Measurements from ENCODE around the gene C11orf21. TPM values are rescaled to one million over a fixed set of nuclear protein-coding genes. Genes with fewer than 3 reads are reported as not detected.

Gene C11orf21
- total and polyA plus RNA-seq, 9 donors = 0.41 to 4.1 (median 2.3) TPM

GRCh38 chr11:2325123-2325522, 23.4 kb upstream of the C11orf21 start:
- DNase-seq = no peak
- H3K9me3 ChIP-seq (replicated peaks; ENCODE audit: control insufficient read depth, low read depth, low read length) = no peaks in the 10 kb centered on the region
- no peaks in the 10 kb centered on the region for H3K27me3 ChIP-seq (ENCODE audit: control insufficient read depth, insufficient read depth, low read length)
- 80% methylated on average over 2 of the region's 4 CpGs for WGBS (ENCODE audit: insufficient coverage)
- no peaks in the 10 kb centered on the region for H3K4me1 ChIP-seq (ENCODE audit: control insufficient read depth, insufficient read depth, low read length)
- no peak overlapping the region for H3K4me3 ChIP-seq (ENCODE audit: low read length)
- H3K36me3 ChIP-seq (ENCODE audit: control insufficient read depth, insufficient read depth, low read length) = no peaks in the 10 kb centered on the region
- H3K27ac ChIP-seq (ENCODE audit: low read length) = no peak overlapping the region

GRCh38 chr11:2321311-2321683, 19.6 kb upstream of the C11orf21 start:
- Histone ChIP-seq H3K36me3 (ENCODE audit: control insufficient read depth, insufficient read depth, low read length) (no peaks in the 10 kb centered on the region), H3K27ac (ENCODE audit: low read length) (no peak overlapping the region), H3K9me3 (replicated peaks; ENCODE audit: control insufficient read depth, low read depth, low read length) (peaks cover 9% of the 10 kb centered on the region), H3K27me3 (ENCODE audit: control insufficient read depth, insufficient read depth, low read length) (no peaks in the 10 kb centered on the region), H3K4me1 (ENCODE audit: control insufficient read depth, insufficient read depth, low read length) (no peaks in the 10 kb centered on the region), H3K4me3 (ENCODE audit: low read length) (no peak overlapping the region)
- 79% methylated on average over 3 of the region's 6 CpGs for WGBS (ENCODE audit: insufficient coverage)
- no peak for DNase-seq

- H3K36me3 ChIP-seq (ENCODE audit: control insufficient read depth, insufficient read depth, low read length) = no peaks in the 10 kb centered on the region
- peaks cover 9% of the 10 kb centered on the region for H3K9me3 ChIP-seq (replicated peaks; ENCODE audit: control insufficient read depth, low read depth, low read length)
- no peak for DNase-seq
- H3K4me1 ChIP-seq (ENCODE audit: control insufficient read depth, insufficient read depth, low read length) = peaks cover 4% of the 10 kb centered on the region
- 86% methylated on average over 18 of the region's 23 CpGs for WGBS (ENCODE audit: insufficient coverage)
- no peak overlapping the region for H3K4me3 ChIP-seq (ENCODE audit: low read length)
- no peaks in the 10 kb centered on the region for H3K27me3 ChIP-seq (ENCODE audit: control insufficient read depth, insufficient read depth, low read length)
- no peak overlapping the region for H3K27ac ChIP-seq (ENCODE audit: low read length)
Observed at GRCh38 chr11:2320568-2321310, 19.0 kb upstream of the C11orf21 start.

GRCh38 chr11:2319791-2320472, 18.2 kb upstream of the C11orf21 start:
- Histone ChIP-seq H3K36me3 (ENCODE audit: control insufficient read depth, insufficient read depth, low read length) (no peaks in the 10 kb centered on the region), H3K4me3 (ENCODE audit: low read length) (no peak overlapping the region), H3K9me3 (replicated peaks; ENCODE audit: control insufficient read depth, low read depth, low read length) (peaks cover 9% of the 10 kb centered on the region), H3K27ac (ENCODE audit: low read length) (no peak overlapping the region), H3K27me3 (ENCODE audit: control insufficient read depth, insufficient read depth, low read length) (no peaks in the 10 kb centered on the region), H3K4me1 (ENCODE audit: control insufficient read depth, insufficient read depth, low read length) (peaks cover 11% of the 10 kb centered on the region)
- 66% methylated on average over 6 of the region's 10 CpGs for WGBS (ENCODE audit: insufficient coverage)
- DNase-seq = no peak

- Histone ChIP-seq H3K27ac (ENCODE audit: low read length) (no peak overlapping the region), H3K36me3 (ENCODE audit: control insufficient read depth, insufficient read depth, low read length) (no peaks in the 10 kb centered on the region)
- 81% methylated on average over 5 of the region's 7 CpGs for WGBS (ENCODE audit: insufficient coverage)
Observed at GRCh38 chr11:2318707-2319106, 17.0 kb upstream of the C11orf21 start.

GRCh38 chr11:2318123-2318522, 16.4 kb upstream of the C11orf21 start:
- Histone ChIP-seq H3K4me1 (ENCODE audit: control insufficient read depth, insufficient read depth, low read length) (peaks cover 29% of the 10 kb centered on the region), H3K9me3 (replicated peaks; ENCODE audit: control insufficient read depth, low read depth, low read length) (peaks cover 9% of the 10 kb centered on the region), H3K4me3 (ENCODE audit: low read length) (no peak overlapping the region), H3K36me3 (ENCODE audit: control insufficient read depth, insufficient read depth, low read length) (no peaks in the 10 kb centered on the region), H3K27me3 (ENCODE audit: control insufficient read depth, insufficient read depth, low read length) (no peaks in the 10 kb centered on the region), H3K27ac (ENCODE audit: low read length) (no peak overlapping the region)
- no peak for DNase-seq
- 80% methylated on average over 1 of the region's 4 CpGs for WGBS (ENCODE audit: insufficient coverage)

More at GRCh38 chr11:2318707-2319106, 17.0 kb upstream of the C11orf21 start:
- Histone ChIP-seq H3K4me3 (ENCODE audit: low read length) (no peak overlapping the region), H3K4me1 (ENCODE audit: control insufficient read depth, insufficient read depth, low read length) (peaks cover 23% of the 10 kb centered on the region), H3K9me3 (replicated peaks; ENCODE audit: control insufficient read depth, low read depth, low read length) (peaks cover 9% of the 10 kb centered on the region), H3K27me3 (ENCODE audit: control insufficient read depth, insufficient read depth, low read length) (no peaks in the 10 kb centered on the region)
- DNase-seq = no peak

GRCh38 chr11:2317354-2318050, 15.8 kb upstream of the C11orf21 start:
- peaks cover 9% of the 10 kb centered on the region for H3K9me3 ChIP-seq (replicated peaks; ENCODE audit: control insufficient read depth, low read depth, low read length)
- DNase-seq = no peak
- H3K4me1 ChIP-seq (ENCODE audit: control insufficient read depth, insufficient read depth, low read length) = peaks cover 31% of the 10 kb centered on the region
- no peaks in the 10 kb centered on the region for H3K36me3 ChIP-seq (ENCODE audit: control insufficient read depth, insufficient read depth, low read length)
- no peaks in the 10 kb centered on the region for H3K27me3 ChIP-seq (ENCODE audit: control insufficient read depth, insufficient read depth, low read length)
- H3K27ac ChIP-seq (ENCODE audit: low read length) = no peak overlapping the region
- WGBS (ENCODE audit: insufficient coverage) = 92% methylated on average over 15 of the region's 17 CpGs
- H3K4me3 ChIP-seq (ENCODE audit: low read length) = no peak overlapping the region

- 73% methylated on average over 3 of the region's 3 CpGs for WGBS (ENCODE audit: insufficient coverage)
Observed at GRCh38 chr11:2316963-2317244, 15.2 kb upstream of the C11orf21 start.

GRCh38 chr11:2316169-2316962, 14.6 kb upstream of the C11orf21 start:
- Histone ChIP-seq H3K4me3 (ENCODE audit: low read length) (no peak overlapping the region), H3K36me3 (ENCODE audit: control insufficient read depth, insufficient read depth, low read length) (no peaks in the 10 kb centered on the region), H3K4me1 (ENCODE audit: control insufficient read depth, insufficient read depth, low read length) (peaks cover 39% of the 10 kb centered on the region), H3K9me3 (replicated peaks; ENCODE audit: control insufficient read depth, low read depth, low read length) (peaks cover 9% of the 10 kb centered on the region), H3K27ac (ENCODE audit: low read length) (no peak overlapping the region), H3K27me3 (ENCODE audit: control insufficient read depth, insufficient read depth, low read length) (no peaks in the 10 kb centered on the region)
- 88% methylated on average over 19 of the region's 23 CpGs for WGBS (ENCODE audit: insufficient coverage)
- DNase-seq = no peak

More at GRCh38 chr11:2316963-2317244, 15.2 kb upstream of the C11orf21 start:
- Histone ChIP-seq H3K9me3 (replicated peaks; ENCODE audit: control insufficient read depth, low read depth, low read length) (peaks cover 9% of the 10 kb centered on the region), H3K4me3 (ENCODE audit: low read length) (no peak overlapping the region), H3K36me3 (ENCODE audit: control insufficient read depth, insufficient read depth, low read length) (no peaks in the 10 kb centered on the region), H3K4me1 (ENCODE audit: control insufficient read depth, insufficient read depth, low read length) (peaks cover 37% of the 10 kb centered on the region), H3K27me3 (ENCODE audit: control insufficient read depth, insufficient read depth, low read length) (no peaks in the 10 kb centered on the region), H3K27ac (ENCODE audit: low read length) (no peak overlapping the region)
- no peak for DNase-seq

Data from muscle of leg (tissue), 11 donors.